ENCODE data around the gene CHP2. TPM values are rescaled to one million over a fixed set of nuclear protein-coding genes. Genes with fewer than 3 reads are reported as not detected.

CHP2 gene
- total RNA-seq, 1 experiment from 2014 or later, result not detected

DNA sequence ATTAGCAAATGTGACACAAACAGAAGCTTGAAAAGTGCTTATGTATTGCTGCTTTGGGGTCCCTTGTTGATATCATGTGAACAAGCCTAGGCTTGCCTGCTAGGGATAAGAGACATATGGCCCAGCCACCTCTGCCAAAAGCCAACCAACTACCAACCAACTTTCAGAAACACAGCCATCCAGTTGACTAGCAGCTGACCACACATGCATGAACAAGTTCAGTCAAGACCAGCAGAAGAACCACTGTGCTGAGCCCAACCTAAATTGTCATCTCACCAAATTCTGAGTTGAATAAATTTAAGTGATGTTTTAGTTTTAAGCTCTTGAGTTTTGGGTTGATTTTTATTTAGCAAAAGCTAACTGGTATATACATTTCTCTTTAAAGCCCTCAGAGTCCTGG is 45.3 kb upstream of the CHP2 start:
- H3K9me3 Mint-ChIP-seq (ENCODE audit: unreplicated experiment), result peaks cover 9% of the 10 kb centered on the region
- no peaks in the 10 kb centered on the region for H3K36me3 Mint-ChIP-seq (ENCODE audit: insufficient read depth, unreplicated experiment)
- H3K9me3 ChIP-seq, result peaks cover 5% of the 10 kb centered on the region; the same call in 1 of the 2 replicates
- DNase-seq, result no peak
- H3K36me3 ChIP-seq (ENCODE audit: control insufficient read depth, insufficient read depth, low read length), result no peaks in the 10 kb centered on the region
- no TSS peak for BruUV-seq (replicated peaks)
- no peaks in the 10 kb centered on the region for H3K27me3 ChIP-seq (replicated peaks; ENCODE audit: control insufficient read depth, insufficient read depth, low read length)
- peaks cover 2% of the 10 kb centered on the region for H3K27me3 Mint-ChIP-seq (ENCODE audit: insufficient read depth, unreplicated experiment)
- intact Hi-C loops (cut with micrococcal nuclease; ENCODE audit: unreplicated experiment), result no loop called here
- ChIA-PET POLR2A (no interaction called here), CTCF (no interaction called here)
- no peak overlapping the region for H3K4me3 Mint-ChIP-seq (ENCODE audit: unreplicated experiment)
- H3K27ac Mint-ChIP-seq (ENCODE audit: unreplicated experiment), result no peak overlapping the region
- H3K4me1 Mint-ChIP-seq (ENCODE audit: low read depth, unreplicated experiment), result no peaks in the 10 kb centered on the region
- no peaks in the 10 kb centered on the region for H3K4me1 ChIP-seq
- H3K4me3 ChIP-seq (ENCODE audit: low read depth, low read length), result no peak overlapping the region
- TF ChIP-seq, protein P1, sequence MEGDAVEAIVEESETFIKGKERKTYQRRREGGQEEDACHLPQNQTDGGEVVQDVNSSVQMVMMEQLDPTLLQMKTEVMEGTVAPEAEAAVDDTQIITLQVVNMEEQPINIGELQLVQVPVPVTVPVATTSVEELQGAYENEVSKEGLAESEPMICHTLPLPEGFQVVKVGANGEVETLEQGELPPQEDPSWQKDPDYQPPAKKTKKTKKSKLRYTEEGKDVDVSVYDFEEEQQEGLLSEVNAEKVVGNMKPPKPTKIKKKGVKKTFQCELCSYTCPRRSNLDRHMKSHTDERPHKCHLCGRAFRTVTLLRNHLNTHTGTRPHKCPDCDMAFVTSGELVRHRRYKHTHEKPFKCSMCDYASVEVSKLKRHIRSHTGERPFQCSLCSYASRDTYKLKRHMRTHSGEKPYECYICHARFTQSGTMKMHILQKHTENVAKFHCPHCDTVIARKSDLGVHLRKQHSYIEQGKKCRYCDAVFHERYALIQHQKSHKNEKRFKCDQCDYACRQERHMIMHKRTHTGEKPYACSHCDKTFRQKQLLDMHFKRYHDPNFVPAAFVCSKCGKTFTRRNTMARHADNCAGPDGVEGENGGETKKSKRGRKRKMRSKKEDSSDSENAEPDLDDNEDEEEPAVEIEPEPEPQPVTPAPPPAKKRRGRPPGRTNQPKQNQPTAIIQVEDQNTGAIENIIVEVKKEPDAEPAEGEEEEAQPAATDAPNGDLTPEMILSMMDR (IDR thresholded peaks at IDR 0.05; ENCODE audit: insufficient read depth in 1 of 2, low read depth in 1 of 2, low read length in 1 of 2, severe bottlenecking in 1 of 2, unreplicated experiment in 1 of 2), result no peak

DNA sequence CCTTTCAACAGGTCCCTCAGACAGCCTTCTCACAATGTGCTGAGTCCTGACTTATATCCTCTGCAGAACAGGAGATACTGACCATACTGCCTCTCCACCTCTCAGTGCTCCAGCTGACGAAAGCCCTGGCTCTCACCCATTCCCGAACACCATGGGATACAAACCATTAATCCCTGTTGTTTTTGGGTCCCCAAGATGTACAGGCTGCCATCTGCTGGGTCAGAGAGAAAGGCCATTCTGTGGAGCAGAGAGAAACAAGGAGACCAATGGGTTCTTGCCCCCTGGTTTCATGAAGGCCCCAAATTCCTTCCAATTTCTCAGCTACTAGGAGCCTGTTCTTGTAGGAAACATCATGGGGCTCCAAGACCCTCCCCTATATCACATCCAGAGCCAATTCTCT is 44.8 kb upstream of the CHP2 start:
- TF ChIP-seq, protein P1 (IDR thresholded peaks at IDR 0.05; ENCODE audit: insufficient read depth in 1 of 2, low read depth in 1 of 2, low read length in 1 of 2, severe bottlenecking in 1 of 2, unreplicated experiment in 1 of 2), result no peak
- H3K9me3 ChIP-seq, result peaks cover 5% of the 10 kb centered on the region; the same call in 1 of the 2 replicates
- Mint-ChIP-seq H3K27me3 (ENCODE audit: insufficient read depth, unreplicated experiment) (peaks cover 5% of the 10 kb centered on the region), H3K4me1 (ENCODE audit: low read depth, unreplicated experiment) (no peaks in the 10 kb centered on the region), H3K36me3 (ENCODE audit: insufficient read depth, unreplicated experiment) (no peaks in the 10 kb centered on the region), H3K9me3 (ENCODE audit: unreplicated experiment) (peaks cover 9% of the 10 kb centered on the region), H3K27ac (ENCODE audit: unreplicated experiment) (no peak overlapping the region), H3K4me3 (ENCODE audit: unreplicated experiment) (no peak overlapping the region)
- no peak for DNase-seq
- no TSS peak for BruUV-seq (replicated peaks)
- ChIA-PET POLR2A (no interaction called here), CTCF (no interaction called here)
- no peaks in the 10 kb centered on the region for H3K36me3 ChIP-seq (ENCODE audit: control insufficient read depth, insufficient read depth, low read length)
- no peaks in the 10 kb centered on the region for H3K4me1 ChIP-seq
- intact Hi-C loops (cut with micrococcal nuclease; ENCODE audit: unreplicated experiment), result no loop called here
- no peaks in the 10 kb centered on the region for H3K27me3 ChIP-seq (replicated peaks; ENCODE audit: control insufficient read depth, insufficient read depth, low read length)
- no peak overlapping the region for H3K4me3 ChIP-seq (ENCODE audit: low read depth, low read length)

DNA sequence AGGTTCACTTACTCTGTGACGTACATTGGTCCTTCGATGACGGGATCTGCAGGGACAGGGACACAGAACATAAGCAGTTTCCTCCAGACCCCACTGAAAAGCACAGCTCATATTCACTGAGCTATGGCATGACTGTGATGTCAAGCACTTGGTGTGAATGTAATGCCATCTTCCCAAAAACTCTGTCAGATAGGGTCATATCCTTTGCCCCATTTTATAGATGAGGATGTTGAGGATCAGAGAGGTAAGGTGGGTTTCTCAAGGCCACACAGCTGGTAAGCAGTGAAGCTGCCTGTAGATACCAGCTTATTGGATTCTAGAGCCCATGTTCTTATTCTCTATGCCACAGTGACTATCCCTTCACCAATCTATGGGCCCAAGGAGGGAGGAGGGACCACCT is 44.3 kb upstream of the CHP2 start:
- BruUV-seq (replicated peaks), result no TSS peak
- no peak overlapping the region for H3K4me3 ChIP-seq (ENCODE audit: low read depth, low read length)
- H3K4me1 ChIP-seq, result no peaks in the 10 kb centered on the region
- POLR2A ChIA-PET, result no interaction called here
- Mint-ChIP-seq H3K4me3 (ENCODE audit: unreplicated experiment) (no peak overlapping the region), H3K4me1 (ENCODE audit: low read depth, unreplicated experiment) (no peaks in the 10 kb centered on the region), H3K36me3 (ENCODE audit: insufficient read depth, unreplicated experiment) (no peaks in the 10 kb centered on the region), H3K27ac (ENCODE audit: unreplicated experiment) (no peak overlapping the region), H3K27me3 (ENCODE audit: insufficient read depth, unreplicated experiment) (peaks cover 5% of the 10 kb centered on the region), H3K9me3 (ENCODE audit: unreplicated experiment) (peaks cover 9% of the 10 kb centered on the region)
- TF ChIP-seq, protein P1 (IDR thresholded peaks at IDR 0.05; ENCODE audit: insufficient read depth in 1 of 2, low read depth in 1 of 2, low read length in 1 of 2, severe bottlenecking in 1 of 2, unreplicated experiment in 1 of 2), result no peak
- DNase-seq, result no peak
- H3K36me3 ChIP-seq (ENCODE audit: control insufficient read depth, insufficient read depth, low read length), result no peaks in the 10 kb centered on the region
- peaks cover 5% of the 10 kb centered on the region; the same call in 1 of the 2 replicates for H3K9me3 ChIP-seq
- intact Hi-C loops (cut with micrococcal nuclease; ENCODE audit: unreplicated experiment), result no loop called here
- CTCF ChIA-PET, result no interaction called here
- no peaks in the 10 kb centered on the region for H3K27me3 ChIP-seq (replicated peaks; ENCODE audit: control insufficient read depth, insufficient read depth, low read length)
